Middle frontal gyrus (tissue), 1 donor: ENCODE measurements around the gene RBFOX2.

ENCODE experiments used
- DNase-seq: peaks from one replicate; pipeline ENCODE4 v3.0.0-alpha.2; 2015; ENCODE audit warnings: low spot score; ENCODE audit errors: extremely low spot score

Gene RBFOX2

GRCh38 chr22:35870517-35871293, 157.9 kb downstream of the RBFOX2 start:
- no peak for DNase-seq

- no peak for DNase-seq
Measured at GRCh38 chr22:35868938-35869337, 159.7 kb downstream of the RBFOX2 start.

GRCh38 chr22:35866651-35867050, 162.0 kb downstream of the RBFOX2 start:
- no peak for DNase-seq

GRCh38 chr22:35864545-35865165, 164.0 kb downstream of the RBFOX2 start:
- DNase-seq = no peak

GRCh38 chr22:35863432-35863831, 165.2 kb downstream of the RBFOX2 start:
- no peak for DNase-seq

GRCh38 chr22:35862697-35863096, 165.9 kb downstream of the RBFOX2 start:
- DNase-seq = no peak

GRCh38 chr22:35861451-35861850, 167.2 kb downstream of the RBFOX2 start:
- no peak for DNase-seq

- no peak for DNase-seq
Measured at GRCh38 chr22:35860837-35861236, 167.8 kb downstream of the RBFOX2 start.

- DNase-seq = no peak
Measured at GRCh38 chr22:35860087-35860733, 168.4 kb downstream of the RBFOX2 start.

GRCh38 chr22:35854334-35854733, 174.3 kb downstream of the RBFOX2 start:
- no peak for DNase-seq

GRCh38 chr22:35852076-35852475, 176.5 kb downstream of the RBFOX2 start:
- DNase-seq = no peak

GRCh38 chr22:35850831-35851230, 177.8 kb downstream of the RBFOX2 start:
- no peak for DNase-seq

GRCh38 chr22:35846804-35847203, 181.8 kb downstream of the RBFOX2 start:
- DNase-seq = no peak

- no peak for DNase-seq
Measured at GRCh38 chr22:35844886-35845285, 183.7 kb downstream of the RBFOX2 start.

- no peak for DNase-seq
Measured at GRCh38 chr22:35842954-35843353, 185.7 kb downstream of the RBFOX2 start.

- DNase-seq = no peak
Measured at GRCh38 chr22:35842519-35842913, 186.1 kb downstream of the RBFOX2 start.

- no peak for DNase-seq
Measured at GRCh38 chr22:35841907-35842518, 186.6 kb downstream of the RBFOX2 start.

- DNase-seq = peak; percentile 13
Measured at GRCh38 chr22:35840302-35840739, 188.3 kb downstream of the RBFOX2 start.

GRCh38 chr22:35839841-35840301, 188.8 kb downstream of the RBFOX2 start:
- DNase-seq = no peak

- no peak for DNase-seq
Measured at GRCh38 chr22:35838855-35839576, 189.6 kb downstream of the RBFOX2 start.

- no peak for DNase-seq
Measured at GRCh38 chr22:35837101-35837727, 191.4 kb downstream of the RBFOX2 start.
